ENCODE measurements around the gene PRKCH. TPM values are rescaled to one million over a fixed set of nuclear protein-coding genes. Genes with fewer than 3 reads are reported as not detected.
"Not testable (repeated sequence)": the region's sequence is repeated elsewhere in the genome, so short reads cannot be mapped to it uniquely, and the experiment has no call there.

The PRKCH gene
- total and polyA plus RNA-seq, 12 donors, result 8.3 to 25.1 (median 17.7) TPM

GRCh38 chr14:61300209-61300608 is 21.2 kb upstream of the PRKCH start:
- peaks cover 0 to 9% (median 0%) of the 10 kb centered on the region in 9 donors for H3K4me1 ChIP-seq
- peaks cover 0 to 19% (median 0%) of the 10 kb centered on the region in 11 donors for H3K9me3 ChIP-seq
- 31 to 35% methylated on average over 2 of the region's 2 CpGs for WGBS, 2 donors
- H3K4me3 ChIP-seq, result no peak overlapping the region
- H3K27me3 ChIP-seq, result no peaks in the 10 kb centered on the region
- no peaks in the 10 kb centered on the region for H3K36me3 ChIP-seq
- DNase-seq (no peak), ATAC-seq (no peak)
- no peak for TF ChIP-seq CTCF (IDR thresholded peaks at IDR 0.05)
- H3K27ac ChIP-seq, result no peak overlapping the region
- intact Hi-C loops (cut with DNase I), result loop anchor here in 1 of 10 donors (10.0 kb wide), 1 partner anchor 535 kb away; no protein-coding TSS in a partner anchor

- Histone ChIP-seq H3K4me1 (peaks cover 0 to 9% (median 0%) of the 10 kb centered on the region in 9 donors), H3K4me3 (no peak overlapping the region), H3K36me3 (no peaks in the 10 kb centered on the region), H3K27ac (no peak overlapping the region), H3K27me3 (no peaks in the 10 kb centered on the region), H3K9me3 (peaks cover 0 to 23% (median 0%) of the 10 kb centered on the region in 11 donors)
- ATAC-seq (no peak), DNase-seq (no peak)
- WGBS, 2 donors, result 89 to 90% methylated on average over 7 of the region's 7 CpGs
- TF ChIP-seq CTCF (IDR thresholded peaks at IDR 0.05), result no peak
- intact Hi-C loops (cut with DNase I), result loop anchor here in 1 of 10 donors (10.0 kb wide), 1 partner anchor 534 kb away; no protein-coding TSS in a partner anchor
Observed at GRCh38 chr14:61300754-61301153, 20.6 kb upstream of the PRKCH start.

- Histone ChIP-seq H3K27me3 (peaks cover 0 to 6% (median 0%) of the 10 kb centered on the region in 7 donors), H3K27ac (no peak overlapping the region), H3K4me1 (peaks cover 0 to 25% (median 6%) of the 10 kb centered on the region in 9 donors), H3K36me3 (no peaks in the 10 kb centered on the region), H3K4me3 (no peak overlapping the region), H3K9me3 (peaks cover 0 to 24% (median 0%) of the 10 kb centered on the region in 11 donors)
- 93 to 98% methylated on average over 2 of the region's 2 CpGs for WGBS, 2 donors
- DNase-seq (no peak), ATAC-seq (no peak)
- TF ChIP-seq CTCF (IDR thresholded peaks at IDR 0.05), result no peak
- intact Hi-C loops (cut with DNase I), result loop anchor here in 2 of 10 donors (5.0 to 10.0 kb wide), 2 partner anchors 128 to 530 kb away; no protein-coding TSS in a partner anchor
Observed at GRCh38 chr14:61304688-61305087, 16.7 kb upstream of the PRKCH start.

GRCh38 chr14:61308198-61308597 is 13.2 kb upstream of the PRKCH start:
- no peak for TF ChIP-seq CTCF (IDR thresholded peaks at IDR 0.05)
- peaks cover 0 to 6% (median 0%) of the 10 kb centered on the region in 7 donors for H3K27me3 ChIP-seq
- 30 to 43% methylated on average over 3 of the region's 3 CpGs for WGBS, 2 donors
- ATAC-seq (peak; percentile 23 to 93 (median 80)), DNase-seq (no peak)
- peaks cover 0 to 29% (median 6%) of the 10 kb centered on the region in 11 donors for H3K9me3 ChIP-seq
- intact Hi-C loops (cut with DNase I), result loop anchor here in 2 of 10 donors (5.0 to 10.0 kb wide), 2 partner anchors 124 to 527 kb away; no protein-coding TSS in a partner anchor
- no peaks in the 10 kb centered on the region for H3K36me3 ChIP-seq
- H3K4me1 ChIP-seq, result peaks cover 0 to 25% (median 6%) of the 10 kb centered on the region in 9 donors
- no peak overlapping the region for H3K4me3 ChIP-seq
- H3K27ac ChIP-seq, result peak overlapping the region in 6 of 10 donors; percentile 49 to 73 (median 59)

GRCh38 chr14:61308701-61309100 is 12.7 kb upstream of the PRKCH start:
- Histone ChIP-seq H3K9me3 (peaks cover 0 to 33% (median 6%) of the 10 kb centered on the region in 11 donors), H3K27ac (peak overlapping the region in 7 of 10 donors; percentile 28 to 73 (median 56)), H3K4me1 (peaks cover 0 to 25% (median 6%) of the 10 kb centered on the region in 9 donors)
- intact Hi-C loops (cut with DNase I), result loop anchor here in 2 of 10 donors (5.0 to 10.0 kb wide), 2 partner anchors 124 to 526 kb away; no protein-coding TSS in a partner anchor
- WGBS, 2 donors, result 80 to 89% methylated on average over 4 of the region's 4 CpGs
- H3K4me3 ChIP-seq, DNase-seq, H3K27me3 ChIP-seq, H3K36me3 ChIP-seq: not testable (repeated sequence)
- peak in 2 of 8 donors; percentile 30 to 45 for ATAC-seq

Measured in heart right ventricle (tissue), 16 donors.